RPMI8226 (cell line): ENCODE data around the gene EBF4.

Experiments
- DNase-seq: peaks from one replicate; pipeline ENCODE4 v3.0.0-alpha.2; 2015

Gene EBF4

GRCh38 chr20:2692036-2692885, at the start of gene EBF4:
Gene EBF4 (plus strand): TSS chr20:2692780. CDS start chr20:2693646, 866 bp downstream.
- peak; percentile 43 for DNase-seq

GRCh38 chr20:2643708-2644107, 48.9 kb upstream of the EBF4 start:
- no peak for DNase-seq

GRCh38 chr20:2651772-2652723, 40.5 kb upstream of the EBF4 start, which contains the start of gene NOP56:
Gene NOP56 (plus strand): TSS chr20:2652632. CDS start chr20:2652661, 29 bp downstream.
- DNase-seq, result peak; percentile 96

- peak; percentile 22 for DNase-seq
Measured at GRCh38 chr20:2652724-2653555, 39.6 kb upstream of the EBF4 start.

- no peak for DNase-seq
Measured at GRCh38 chr20:2653556-2654383, 38.8 kb upstream of the EBF4 start.

GRCh38 chr20:2654384-2654822, 38.2 kb upstream of the EBF4 start:
- no peak for DNase-seq

- no peak for DNase-seq
Measured at GRCh38 chr20:2654831-2655230, 37.7 kb upstream of the EBF4 start.

GRCh38 chr20:2655331-2656116, 37.1 kb upstream of the EBF4 start:
- DNase-seq, result no peak

- no peak for DNase-seq
Measured at GRCh38 chr20:2656471-2657117, 36.0 kb upstream of the EBF4 start.

- no peak for DNase-seq
Measured at GRCh38 chr20:2657241-2657640, 35.3 kb upstream of the EBF4 start.

GRCh38 chr20:2657674-2658073, 34.9 kb upstream of the EBF4 start:
- no peak for DNase-seq

- peak; percentile 26 for DNase-seq
Measured at GRCh38 chr20:2658414-2659354, 33.9 kb upstream of the EBF4 start.

- DNase-seq, result no peak
Measured at GRCh38 chr20:2659547-2659946, 33.0 kb upstream of the EBF4 start.

GRCh38 chr20:2663364-2663886, 29.2 kb upstream of the EBF4 start:
- DNase-seq, result no peak

GRCh38 chr20:2663887-2664719, 28.5 kb upstream of the EBF4 start, which contains the start of gene IDH3B:
Gene IDH3B (minus strand): TSS chr20:2664216. CDS start chr20:2664188, 28 bp downstream.
- DNase-seq, result peak; percentile 92

- DNase-seq, result peak; percentile 41
Measured at GRCh38 chr20:2671977-2672376, 20.6 kb upstream of the EBF4 start.

- DNase-seq, result no peak
Measured at GRCh38 chr20:2672446-2672845, 20.1 kb upstream of the EBF4 start.

GRCh38 chr20:2673453-2673852, 19.1 kb upstream of the EBF4 start:
- no peak for DNase-seq
